LHCN-M2 (cell line): ENCODE results near the gene HDAC4. TPM values are rescaled to one million over a fixed set of nuclear protein-coding genes. Genes with fewer than 3 reads are reported as not detected.
"Not testable (repeated sequence)": the region's sequence is repeated elsewhere in the genome, so short reads cannot be mapped to it uniquely, and the experiment has no call there.

ENCODE experiments used
- DNase-seq: peaks from one replicate; pipeline ENCODE4 v3.0.0-alpha.2; 2012; ENCODE audit warnings: low read depth
- total RNA-seq: library from RNA; depleted of rRNA; stranded (reverse); fragments of >200 nt; gene quantifications from 2 replicates; pipeline ENCODE4 v1.2.3, GENCODE V29; 2014

The HDAC4 gene
- total RNA-seq, 1 experiment from 2014 or later, result 26.8 TPM

GRCh38 chr2:239053801-239054503, 346.9 kb downstream of the HDAC4 start:
- DNase-seq, result no peak

GRCh38 chr2:239052798-239053665, 347.8 kb downstream of the HDAC4 start:
- DNase-seq, result no peak

DNA sequence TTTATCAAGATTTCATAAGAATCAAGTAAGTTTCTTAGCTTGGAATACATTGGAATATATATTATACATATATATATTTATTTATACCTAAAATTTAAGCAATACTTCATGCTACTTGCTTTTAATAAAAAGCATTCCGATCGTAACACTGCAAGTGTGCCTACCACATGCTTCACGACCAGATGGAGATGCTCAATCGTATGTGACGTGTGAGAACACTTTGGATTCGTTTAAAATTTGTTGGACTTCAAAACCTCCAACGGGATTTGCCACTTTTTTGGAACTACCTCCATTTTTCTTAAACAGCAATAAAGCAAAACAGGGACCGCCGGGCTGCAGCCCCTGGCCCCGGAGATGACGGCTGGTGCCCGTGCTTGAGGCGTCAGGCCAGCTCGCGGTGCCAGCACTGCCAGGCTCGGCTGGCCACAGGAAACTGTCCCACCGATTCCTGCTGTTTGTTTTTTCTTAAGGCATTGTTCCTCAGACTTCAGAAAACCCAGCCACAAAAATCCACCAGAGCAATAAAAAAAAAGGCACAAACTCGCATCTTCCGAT, 348.9 kb downstream of the HDAC4 start:
- no peak for DNase-seq

DNA sequence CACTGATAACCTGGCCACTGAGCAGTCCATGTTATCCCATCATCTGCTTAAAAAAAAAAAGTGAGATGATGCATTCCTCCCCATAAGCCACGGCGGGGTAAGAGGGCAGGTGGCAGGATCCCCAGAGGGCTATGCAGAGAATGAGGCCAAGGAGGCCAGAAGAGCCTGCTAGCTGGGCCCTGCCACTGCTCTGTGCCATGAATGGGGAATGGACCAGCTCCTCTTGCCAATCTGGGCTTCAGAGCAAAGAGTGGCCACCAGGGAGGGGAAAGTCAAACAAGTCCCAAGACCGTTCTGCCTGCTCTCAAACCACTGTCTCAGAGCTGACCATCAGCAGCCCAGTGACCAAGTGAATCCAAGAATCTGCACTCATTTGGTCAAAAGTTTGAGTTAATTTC, 350.6 kb downstream of the HDAC4 start:
- no peak for DNase-seq

- peak; percentile 15 for DNase-seq
Measured at GRCh38 chr2:239049421-239050251, 351.2 kb downstream of the HDAC4 start.

- no peak for DNase-seq
Measured at GRCh38 chr2:239048736-239049135, 352.1 kb downstream of the HDAC4 start.

GRCh38 chr2:239047861-239048260, 353.0 kb downstream of the HDAC4 start:
- DNase-seq, result no peak

GRCh38 chr2:239047420-239047819, 353.4 kb downstream of the HDAC4 start:
- DNase-seq, result no peak

- DNase-seq, result no peak
Measured at GRCh38 chr2:239046822-239047221, 354.0 kb downstream of the HDAC4 start.

DNA sequence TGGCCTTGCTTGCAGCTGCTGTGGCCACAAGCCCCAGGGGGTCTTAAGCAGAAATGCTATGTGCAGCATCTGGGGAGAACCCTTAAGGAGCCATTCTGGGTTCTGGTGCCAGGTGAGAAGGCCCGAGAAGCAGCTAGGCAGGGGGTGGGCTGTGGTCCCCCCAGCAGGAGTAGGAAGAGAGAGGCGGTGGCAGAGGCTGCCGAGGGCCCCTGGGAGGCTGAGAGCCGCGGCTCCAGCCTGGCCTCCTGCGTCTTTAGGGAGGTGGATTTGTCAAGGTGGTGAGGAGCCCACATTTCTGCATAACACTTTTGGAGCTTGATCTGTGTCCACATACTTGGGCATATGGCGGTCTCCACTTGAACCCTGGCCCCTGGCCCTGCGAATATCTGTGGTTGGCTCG, 356.5 kb downstream of the HDAC4 start:
- no peak for DNase-seq

DNA sequence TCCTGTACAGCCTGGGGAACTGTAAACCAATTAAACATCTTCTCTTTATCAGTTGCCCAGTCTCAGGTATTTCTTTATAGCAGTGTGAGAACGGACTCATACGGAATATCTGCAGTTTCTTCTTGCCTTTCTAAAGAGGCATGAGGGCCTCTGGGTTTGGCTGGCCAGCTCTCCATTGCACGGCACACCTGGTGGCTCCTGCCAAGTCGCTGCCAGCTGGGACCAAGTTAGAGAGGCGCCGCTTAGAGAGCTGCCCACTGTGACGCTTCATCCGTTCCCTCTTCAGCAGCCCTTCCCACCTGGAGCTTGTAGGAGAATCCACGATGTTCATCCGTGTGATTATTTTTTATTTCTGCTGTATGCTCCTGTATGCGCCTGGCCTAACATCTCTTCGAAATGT, 357.5 kb downstream of the HDAC4 start:
- DNase-seq, result no peak

DNA sequence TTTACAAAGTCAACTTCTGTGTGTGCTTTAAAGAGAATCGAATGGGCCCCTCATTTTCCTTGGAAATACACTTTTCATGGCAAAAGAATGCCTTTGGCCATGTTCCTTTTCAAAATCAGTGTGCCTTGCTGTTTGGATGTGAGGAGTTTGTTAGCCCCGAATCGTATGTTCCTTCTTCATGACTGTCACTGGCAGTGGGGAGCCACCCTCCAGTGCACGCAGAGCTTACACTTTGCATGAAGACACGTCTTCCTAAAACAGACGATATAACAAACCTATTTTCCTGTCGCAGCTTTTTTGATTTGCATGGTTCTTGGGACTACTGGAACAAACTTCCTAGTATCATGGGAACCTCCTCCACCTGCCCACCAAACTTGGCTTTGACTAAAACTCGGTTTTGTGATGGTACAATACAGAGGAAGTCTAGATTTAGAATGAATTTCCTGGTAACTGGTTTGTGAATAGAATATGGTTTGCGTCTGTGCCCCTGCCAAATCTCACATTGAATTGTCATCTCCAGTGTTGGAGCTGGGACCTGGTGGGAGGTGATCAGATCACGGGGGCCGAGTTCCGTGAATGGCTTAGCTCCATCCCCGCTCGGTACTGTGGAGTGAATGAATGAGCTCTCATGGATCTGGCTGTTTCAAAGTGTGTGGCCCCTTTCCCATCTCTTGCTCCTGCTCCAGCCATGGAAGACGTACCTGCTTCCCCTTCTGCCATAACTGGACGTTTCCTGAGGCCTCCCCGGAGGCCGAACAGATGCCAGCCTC, 358.1 kb downstream of the HDAC4 start:
- DNase-seq, result no peak

DNA sequence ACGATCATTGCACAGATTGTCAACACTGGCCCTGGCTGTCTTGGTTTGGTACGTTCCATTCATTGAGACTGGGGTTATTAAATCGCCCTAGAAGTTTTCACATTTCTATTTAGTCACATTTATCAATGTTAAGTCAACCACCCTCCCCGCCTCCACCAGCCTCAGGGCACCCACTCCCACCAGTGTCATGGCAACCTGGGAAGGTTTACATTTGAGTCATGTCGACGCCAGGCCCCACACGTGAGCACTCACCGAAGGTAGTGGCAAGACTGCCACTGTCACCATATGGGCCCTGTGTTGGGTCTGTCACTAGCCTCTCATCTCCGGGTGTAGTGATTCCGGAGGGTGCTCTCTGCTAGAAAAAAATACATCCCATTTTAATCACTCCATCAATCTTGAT, 358.8 kb downstream of the HDAC4 start:
- DNase-seq, result no peak

DNA sequence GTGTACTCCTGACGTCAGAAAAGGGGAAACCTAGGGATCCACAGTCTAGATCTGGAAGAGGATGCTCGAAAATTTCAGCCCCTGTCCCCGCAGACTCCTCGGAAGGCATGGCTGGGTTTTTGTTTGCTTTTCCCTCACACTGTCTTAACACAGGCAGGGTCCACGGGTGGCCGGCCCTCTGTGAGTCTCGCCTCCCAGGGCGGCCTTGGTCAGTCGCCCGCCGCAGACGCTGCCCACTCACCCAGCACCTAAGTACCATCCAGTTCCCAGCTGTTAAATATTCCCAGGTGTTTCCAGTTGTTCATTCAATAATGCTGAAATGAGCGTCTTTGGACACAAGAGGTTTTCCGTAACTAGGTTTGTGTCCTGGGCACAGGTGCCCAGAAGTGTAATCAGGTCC, 359.8 kb downstream of the HDAC4 start:
- DNase-seq, result no peak

GRCh38 chr2:239040152-239040761, 360.6 kb downstream of the HDAC4 start:
- no peak for DNase-seq

DNA sequence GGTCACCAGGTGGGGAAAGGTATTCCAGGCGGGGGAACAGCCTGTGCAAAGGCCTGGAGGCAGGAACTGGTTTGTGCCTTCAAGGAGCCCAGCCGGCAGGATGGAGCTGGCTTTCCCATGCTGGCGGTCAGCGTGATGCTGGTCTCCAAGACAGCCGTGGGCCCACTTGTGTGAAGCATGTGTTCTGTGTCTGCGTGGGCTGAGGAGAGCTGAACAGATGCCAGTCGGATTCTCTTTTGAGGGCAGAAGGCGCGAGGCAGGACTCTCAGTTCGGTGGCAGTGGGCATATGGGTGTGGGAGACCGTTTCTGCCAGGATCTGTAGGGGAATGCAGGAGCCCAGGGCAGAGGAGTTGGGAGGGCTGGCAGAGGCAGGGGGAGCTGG, 361.4 kb downstream of the HDAC4 start:
- no peak for DNase-seq

GRCh38 chr2:239038773-239039478, 361.9 kb downstream of the HDAC4 start:
- DNase-seq, result no peak

- DNase-seq, result not testable (repeated sequence)
Measured at GRCh38 chr2:239038284-239038683, 362.5 kb downstream of the HDAC4 start.

DNA sequence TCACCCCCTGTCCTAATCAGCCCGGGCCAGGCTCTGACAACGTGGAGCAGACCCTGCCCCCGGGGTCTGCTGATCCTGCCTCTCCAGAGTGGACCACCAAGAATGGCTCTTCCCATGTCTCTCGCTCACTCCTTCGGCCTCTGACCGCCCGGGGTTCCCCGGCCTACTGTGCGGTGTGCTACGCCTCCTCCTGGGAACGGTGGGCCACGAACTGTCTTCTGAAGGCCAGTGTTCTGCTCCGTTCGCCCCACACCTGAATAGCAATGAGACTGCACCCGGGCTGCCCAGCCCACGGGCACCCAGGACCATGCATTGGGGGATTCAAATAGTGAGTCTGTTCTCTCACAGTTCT, 363.3 kb downstream of the HDAC4 start:
- DNase-seq, result no peak
